Suprapubic skin (tissue), 4 donors: ENCODE measurements around the gene KLHL13. TPM values are rescaled to one million over a fixed set of nuclear protein-coding genes. Genes with fewer than 3 reads are reported as not detected.
A peak's percentile ranks its signal among the peaks of the same experiment; 100 is the strongest.
"Not testable (repeated sequence)": the region's sequence is repeated elsewhere in the genome, so short reads cannot be mapped to it uniquely, and the experiment has no call there.

Experiments used
- DNase-seq, 2 donors: peaks; one replicate each; pipeline ENCODE4 v3.0.0-alpha.2; 2019; ENCODE audit warnings: low spot score in 2 of 2
- H3K27ac ChIP-seq: fragments of 200-600 bp; sonication (generic); one replicate; pipeline ENCODE4 v1.5.1; 2019
- H3K27me3 ChIP-seq: fragments of 200-600 bp; sonication (generic); one replicate; pipeline ENCODE4 v1.5.1; 2019
- H3K36me3 ChIP-seq: fragments of 200-600 bp; sonication (generic); one replicate; pipeline ENCODE4 v1.5.1; 2019
- H3K4me1 ChIP-seq: fragments of 200-600 bp; sonication (generic); one replicate; pipeline ENCODE4 v1.5.1; 2019
- H3K4me3 ChIP-seq: fragments of 200-600 bp; sonication (generic); one replicate; pipeline ENCODE4 v1.5.1; 2019; ENCODE audit warnings: mild to moderate bottlenecking
- H3K9me3 ChIP-seq: fragments of 200-600 bp; sonication (generic); one replicate; pipeline ENCODE4 v1.5.1; 2019
- EP300 ChIP-seq: sonication (generic); formaldehyde crosslinking; IDR thresholded peaks from one replicate; pipeline ENCODE4 v1.6.1; 2017; ENCODE audit warnings: antibody characterized with exemption
- POLR2A ChIP-seq, 2 donors: fragments of 450-650 bp; IDR thresholded peaks; one replicate each; pipeline ENCODE4 v1.6.1; 2017; ENCODE audit warnings: antibody characterized with exemption in 2 of 2, mild to moderate bottlenecking in 2 of 2, moderate library complexity in 2 of 2
- POLR2AphosphoS5 ChIP-seq, 3 donors: sonication (generic); formaldehyde crosslinking; IDR thresholded peaks; one replicate each; pipeline ENCODE4 v1.6.1; 2017; ENCODE audit warnings: antibody characterized with exemption in 3 of 3
- WGBS: methylation state at CpG from one replicate; pipeline ENCODE4 v1.1.5; 2018; 5-methylcytosine and 5-hydroxymethylcytosine counted together
- total RNA-seq, 4 donors: library from RNA; depleted of rRNA; stranded (reverse); fragments of >200 nt; gene quantifications; one replicate each; pipeline ENCODE4 v1.1.0, GENCODE V29; 2016
- TF ChIP-seq, protein P1 (sequence below), 2 donors: fragments of 200-600 bp in 1 of 2; fragments of 450-650 bp in 1 of 2; sonication (generic) in 1 of 2; IDR thresholded peaks; one replicate each; pipeline ENCODE4 v1.5.1; 2016 to 2019; ENCODE audit warnings: antibody characterized with exemption in 2 of 2, mild to moderate bottlenecking in 1 of 2, moderate library complexity in 1 of 2

KLHL13 gene
- total RNA-seq, 4 donors from 2014 or later, result 1.1 to 1.7 (median 1.6) TPM

DNA sequence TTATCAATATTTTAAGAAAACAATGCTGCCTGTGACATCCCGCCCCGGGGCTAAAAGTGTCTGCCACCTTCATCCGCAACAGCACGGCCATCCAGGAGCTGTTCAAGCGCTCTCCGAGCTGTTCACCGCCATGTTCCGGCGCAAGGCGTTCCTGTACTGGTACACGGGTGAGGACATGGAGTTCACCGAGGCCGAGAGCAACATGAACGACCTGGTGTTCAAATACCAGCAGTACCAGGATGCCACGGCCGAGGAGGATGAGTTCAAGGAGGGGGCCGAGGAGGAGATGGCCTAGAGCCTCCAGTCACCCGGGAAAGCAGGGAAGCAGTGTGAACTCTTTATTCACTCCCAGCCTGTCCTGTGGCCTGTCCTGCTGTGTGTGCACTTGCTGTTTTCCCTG is 12.1 kb upstream of the KLHL13 start:
- H3K4me1 ChIP-seq, result no peaks in the 10 kb centered on the region
- WGBS, result 77% methylated on average over 18 of the region's 18 CpGs
- no peaks in the 10 kb centered on the region for H3K27me3 ChIP-seq
- no peaks in the 10 kb centered on the region for H3K9me3 ChIP-seq
- TF ChIP-seq EP300, result no peak
- no peak for TF ChIP-seq POLR2AphosphoS5 (IDR thresholded peaks at IDR 0.05)
- TF ChIP-seq POLR2A (IDR thresholded peaks at IDR 0.05), result no peak
- TF ChIP-seq, protein P1, sequence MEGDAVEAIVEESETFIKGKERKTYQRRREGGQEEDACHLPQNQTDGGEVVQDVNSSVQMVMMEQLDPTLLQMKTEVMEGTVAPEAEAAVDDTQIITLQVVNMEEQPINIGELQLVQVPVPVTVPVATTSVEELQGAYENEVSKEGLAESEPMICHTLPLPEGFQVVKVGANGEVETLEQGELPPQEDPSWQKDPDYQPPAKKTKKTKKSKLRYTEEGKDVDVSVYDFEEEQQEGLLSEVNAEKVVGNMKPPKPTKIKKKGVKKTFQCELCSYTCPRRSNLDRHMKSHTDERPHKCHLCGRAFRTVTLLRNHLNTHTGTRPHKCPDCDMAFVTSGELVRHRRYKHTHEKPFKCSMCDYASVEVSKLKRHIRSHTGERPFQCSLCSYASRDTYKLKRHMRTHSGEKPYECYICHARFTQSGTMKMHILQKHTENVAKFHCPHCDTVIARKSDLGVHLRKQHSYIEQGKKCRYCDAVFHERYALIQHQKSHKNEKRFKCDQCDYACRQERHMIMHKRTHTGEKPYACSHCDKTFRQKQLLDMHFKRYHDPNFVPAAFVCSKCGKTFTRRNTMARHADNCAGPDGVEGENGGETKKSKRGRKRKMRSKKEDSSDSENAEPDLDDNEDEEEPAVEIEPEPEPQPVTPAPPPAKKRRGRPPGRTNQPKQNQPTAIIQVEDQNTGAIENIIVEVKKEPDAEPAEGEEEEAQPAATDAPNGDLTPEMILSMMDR (IDR thresholded peaks at IDR 0.05), result no peak
- no peaks in the 10 kb centered on the region for H3K36me3 ChIP-seq
- no peak overlapping the region for H3K4me3 ChIP-seq
- H3K27ac ChIP-seq, result no peak overlapping the region
- DNase-seq, result no peak

- Histone ChIP-seq H3K4me1 (no peaks in the 10 kb centered on the region), H3K9me3 (no peaks in the 10 kb centered on the region), H3K36me3 (no peaks in the 10 kb centered on the region), H3K4me3 (no peak overlapping the region), H3K27ac (no peak overlapping the region), H3K27me3 (no peaks in the 10 kb centered on the region)
- 66% methylated on average over 2 of the region's 2 CpGs for WGBS
- TF ChIP-seq POLR2A (IDR thresholded peaks at IDR 0.05) (no peak), POLR2AphosphoS5 (IDR thresholded peaks at IDR 0.05) (no peak), EP300 (no peak)
- TF ChIP-seq, protein P1 (IDR thresholded peaks at IDR 0.05), result no peak
- DNase-seq, result no peak
Measured at GRCh38 chrX:118126286-118126685, 9.7 kb upstream of the KLHL13 start.

- not testable (repeated sequence) for H3K4me3 ChIP-seq, H3K27me3 ChIP-seq, H3K9me3 ChIP-seq, H3K27ac ChIP-seq, H3K36me3 ChIP-seq, H3K4me1 ChIP-seq, DNase-seq
- 78% methylated on average over 4 of the region's 4 CpGs for WGBS
Measured at GRCh38 chrX:118124243-118124642, 7.6 kb upstream of the KLHL13 start.

GRCh38 chrX:118117741-118118140 is 1.1 kb upstream of the KLHL13 start:
- H3K4me3 ChIP-seq, result peak overlapping the region; percentile 62
- TF ChIP-seq EP300 (no peak), POLR2A (IDR thresholded peaks at IDR 0.05) (no peak), POLR2AphosphoS5 (IDR thresholded peaks at IDR 0.05) (no peak)
- TF ChIP-seq, protein P1 (IDR thresholded peaks at IDR 0.05), result no peak
- WGBS, result 70% methylated on average over 2 of the region's 2 CpGs
- DNase-seq, result no peak
- no peaks in the 10 kb centered on the region for H3K9me3 ChIP-seq
- H3K4me1 ChIP-seq, result no peaks in the 10 kb centered on the region
- H3K36me3 ChIP-seq, result no peaks in the 10 kb centered on the region
- no peak overlapping the region for H3K27ac ChIP-seq
- no peaks in the 10 kb centered on the region for H3K27me3 ChIP-seq

GRCh38 chrX:118115953-118116712 is 477 bp downstream of the KLHL13 start:
- H3K27me3 ChIP-seq, result no peaks in the 10 kb centered on the region
- no peaks in the 10 kb centered on the region for H3K9me3 ChIP-seq
- H3K27ac ChIP-seq, result peak overlapping the region; percentile 56
- no peaks in the 10 kb centered on the region for H3K4me1 ChIP-seq
- peak overlapping the region; percentile 62 for H3K4me3 ChIP-seq
- DNase-seq, result peak; percentile 57 to 63
- H3K36me3 ChIP-seq, result no peaks in the 10 kb centered on the region
- WGBS, result 26% methylated on average over 25 of the region's 53 CpGs
- TF ChIP-seq EP300 (no peak), POLR2AphosphoS5 (IDR thresholded peaks at IDR 0.05) (no peak), POLR2A (IDR thresholded peaks at IDR 0.05) (no peak)
- TF ChIP-seq, protein P1 (IDR thresholded peaks at IDR 0.05), result no peak
